ENCODE measurements around the gene COL4A1.

DNA sequence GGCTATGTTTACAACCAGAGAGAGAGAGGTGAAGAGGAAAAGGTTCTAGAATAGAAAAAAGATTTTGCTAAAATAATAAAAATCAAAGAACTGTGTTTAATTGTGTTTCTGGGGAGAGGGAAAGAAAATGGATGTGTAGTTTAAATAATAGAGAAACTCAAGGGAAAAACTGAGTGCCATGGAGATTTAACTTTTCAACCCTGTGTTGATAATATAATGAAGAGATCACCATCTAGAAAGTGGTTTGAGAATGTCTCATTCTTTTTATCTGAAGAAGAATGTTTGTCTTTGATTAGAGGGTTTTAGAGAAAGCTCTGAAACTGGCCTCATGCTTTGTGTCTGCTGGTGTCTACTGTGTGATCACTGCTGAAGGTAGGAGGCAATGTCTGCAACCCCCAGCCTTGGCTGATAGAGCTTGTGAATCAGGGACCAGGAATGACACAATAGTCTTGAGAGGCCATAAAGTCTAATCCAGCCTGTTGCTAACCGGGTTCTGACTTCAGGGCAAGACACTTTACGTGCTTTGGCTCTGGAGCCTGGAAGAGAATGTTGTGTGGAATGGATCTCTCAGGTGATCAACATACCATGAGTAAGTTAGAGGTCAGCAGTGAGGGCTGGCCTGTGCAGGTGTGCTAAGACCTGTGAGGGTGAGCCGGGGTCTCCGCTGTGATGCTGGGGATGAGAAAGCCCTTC is 5.5 kb upstream of the COL4A1 start:
- TF ChIP-seq, protein P1, sequence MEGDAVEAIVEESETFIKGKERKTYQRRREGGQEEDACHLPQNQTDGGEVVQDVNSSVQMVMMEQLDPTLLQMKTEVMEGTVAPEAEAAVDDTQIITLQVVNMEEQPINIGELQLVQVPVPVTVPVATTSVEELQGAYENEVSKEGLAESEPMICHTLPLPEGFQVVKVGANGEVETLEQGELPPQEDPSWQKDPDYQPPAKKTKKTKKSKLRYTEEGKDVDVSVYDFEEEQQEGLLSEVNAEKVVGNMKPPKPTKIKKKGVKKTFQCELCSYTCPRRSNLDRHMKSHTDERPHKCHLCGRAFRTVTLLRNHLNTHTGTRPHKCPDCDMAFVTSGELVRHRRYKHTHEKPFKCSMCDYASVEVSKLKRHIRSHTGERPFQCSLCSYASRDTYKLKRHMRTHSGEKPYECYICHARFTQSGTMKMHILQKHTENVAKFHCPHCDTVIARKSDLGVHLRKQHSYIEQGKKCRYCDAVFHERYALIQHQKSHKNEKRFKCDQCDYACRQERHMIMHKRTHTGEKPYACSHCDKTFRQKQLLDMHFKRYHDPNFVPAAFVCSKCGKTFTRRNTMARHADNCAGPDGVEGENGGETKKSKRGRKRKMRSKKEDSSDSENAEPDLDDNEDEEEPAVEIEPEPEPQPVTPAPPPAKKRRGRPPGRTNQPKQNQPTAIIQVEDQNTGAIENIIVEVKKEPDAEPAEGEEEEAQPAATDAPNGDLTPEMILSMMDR (IDR thresholded peaks at IDR 0.05), result no peak
- no peak for TF ChIP-seq EZH2 (IDR thresholded peaks at IDR 0.05)

Data from neural progenitor cell (in vitro differentiated cells).